Measurements from ENCODE around the gene SCGB3A2. TPM values are rescaled to one million over a fixed set of nuclear protein-coding genes. Genes with fewer than 3 reads are reported as not detected.

The SCGB3A2 gene
- total RNA-seq (2014; rRNA removed; shearing (Covaris generic)): not detected in 2 replicates

- DNase-seq (ENCODE audit: low read depth): no peak
Measured at GRCh38 chr5:147878066-147878759, at the start of gene SCGB3A2. Gene SCGB3A2 (plus strand): TSS chr5:147878711. CDS start chr5:147878804, 93 bp downstream.

- DNase-seq (ENCODE audit: low read depth): no peak
Measured at GRCh38 chr5:147830035-147830434, 48.5 kb upstream of the SCGB3A2 start.

- DNase-seq (ENCODE audit: low read depth): no peak
Measured at GRCh38 chr5:147831465-147831864, 47.0 kb upstream of the SCGB3A2 start, which contains the start of gene SPINK1. Gene SPINK1 (minus strand): TSS chr5:147831671. CDS start chr5:147831577, 94 bp downstream.

GRCh38 chr5:147832541-147832940 lies 46.0 kb upstream of the SCGB3A2 start:
- DNase-seq (ENCODE audit: low read depth): no peak

- peak; percentile 40 for DNase-seq (ENCODE audit: low read depth)
Measured at GRCh38 chr5:147835386-147835798, 43.1 kb upstream of the SCGB3A2 start.

- no peak for DNase-seq (ENCODE audit: low read depth)
Measured at GRCh38 chr5:147836439-147836838, 42.1 kb upstream of the SCGB3A2 start.

GRCh38 chr5:147842869-147843268 lies 35.6 kb upstream of the SCGB3A2 start:
- DNase-seq (ENCODE audit: low read depth): no peak

GRCh38 chr5:147844846-147845245 lies 33.7 kb upstream of the SCGB3A2 start:
- no peak for DNase-seq (ENCODE audit: low read depth)

- no peak for DNase-seq (ENCODE audit: low read depth)
Measured at GRCh38 chr5:147845618-147846017, 32.9 kb upstream of the SCGB3A2 start.

GRCh38 chr5:147849226-147849625 lies 29.3 kb upstream of the SCGB3A2 start:
- no peak for DNase-seq (ENCODE audit: low read depth)

GRCh38 chr5:147851578-147851977 lies 26.9 kb upstream of the SCGB3A2 start:
- no peak for DNase-seq (ENCODE audit: low read depth)

- no peak for DNase-seq (ENCODE audit: low read depth)
Measured at GRCh38 chr5:147852365-147852764, 26.1 kb upstream of the SCGB3A2 start.

- no peak for DNase-seq (ENCODE audit: low read depth)
Measured at GRCh38 chr5:147853372-147853987, 25.0 kb upstream of the SCGB3A2 start.

- no peak for DNase-seq (ENCODE audit: low read depth)
Measured at GRCh38 chr5:147854331-147854730, 24.2 kb upstream of the SCGB3A2 start.

- no peak for DNase-seq (ENCODE audit: low read depth)
Measured at GRCh38 chr5:147854894-147855773, 23.4 kb upstream of the SCGB3A2 start.

GRCh38 chr5:147855774-147856069 lies 22.8 kb upstream of the SCGB3A2 start:
- DNase-seq (ENCODE audit: low read depth): no peak

- no peak for DNase-seq (ENCODE audit: low read depth)
Measured at GRCh38 chr5:147856801-147857200, 21.7 kb upstream of the SCGB3A2 start.

GRCh38 chr5:147857302-147858129 lies 21.0 kb upstream of the SCGB3A2 start:
- peak; percentile 58 for DNase-seq (ENCODE audit: low read depth)

GRCh38 chr5:147858565-147858964 lies 19.9 kb upstream of the SCGB3A2 start:
- DNase-seq (ENCODE audit: low read depth): no peak

GRCh38 chr5:147859962-147860640 lies 18.4 kb upstream of the SCGB3A2 start:
- DNase-seq (ENCODE audit: low read depth): no peak

- no peak for DNase-seq (ENCODE audit: low read depth)
Measured at GRCh38 chr5:147860641-147861025, 17.9 kb upstream of the SCGB3A2 start.

All from M059J (cell line).